ENCODE measurements around the gene WEE1. TPM values are rescaled to one million over a fixed set of nuclear protein-coding genes. Genes with fewer than 3 reads are reported as not detected.
A peak's percentile ranks its signal among the peaks of the same experiment; 100 is the strongest.

The WEE1 gene
- total RNA-seq, 1 experiment from 2014 or later: 67.9 TPM

- Histone ChIP-seq H3K4me3 (ENCODE audit: low read depth in 2 of 2, low read length in 2 of 2) (peak overlapping the region in 1 of 2 experiments; percentile 25; a peak in 1 of 4 replicates), H3K9me3 (ENCODE audit: control insufficient read depth, insufficient read depth, low read depth, low read length) (no peaks in the 10 kb centered on the region), H3K4me1 (ENCODE audit: control insufficient read depth, insufficient read depth, low read length) (peaks cover 43% of the 10 kb centered on the region), H3K27ac (ENCODE audit: low read length) (peak overlapping the region; percentile 3; the same call in 1 of the 2 replicates), H3K27me3 (ENCODE audit: control insufficient read depth, insufficient read depth, low read length) (no peaks in the 10 kb centered on the region), H3K36me3 (ENCODE audit: control insufficient read depth, insufficient read depth, low read length) (no peaks in the 10 kb centered on the region; the same call in 1 of the 2 replicates)
- in situ Hi-C loops (cut with HindIII; ENCODE audit: low pct_unique_long_range_greater_than_20kb, low sequenced_read_pairs) (no loop called here), intact Hi-C loops (cut with micrococcal nuclease; ENCODE audit: unreplicated experiment) (no loop called here)
- BruUV-seq (replicated peaks): no TSS peak
- DNase-seq (ENCODE audit: low read depth, low spot score) (no peak), ATAC-seq (peak; percentile 48)
- TF ChIP-seq, protein P1, sequence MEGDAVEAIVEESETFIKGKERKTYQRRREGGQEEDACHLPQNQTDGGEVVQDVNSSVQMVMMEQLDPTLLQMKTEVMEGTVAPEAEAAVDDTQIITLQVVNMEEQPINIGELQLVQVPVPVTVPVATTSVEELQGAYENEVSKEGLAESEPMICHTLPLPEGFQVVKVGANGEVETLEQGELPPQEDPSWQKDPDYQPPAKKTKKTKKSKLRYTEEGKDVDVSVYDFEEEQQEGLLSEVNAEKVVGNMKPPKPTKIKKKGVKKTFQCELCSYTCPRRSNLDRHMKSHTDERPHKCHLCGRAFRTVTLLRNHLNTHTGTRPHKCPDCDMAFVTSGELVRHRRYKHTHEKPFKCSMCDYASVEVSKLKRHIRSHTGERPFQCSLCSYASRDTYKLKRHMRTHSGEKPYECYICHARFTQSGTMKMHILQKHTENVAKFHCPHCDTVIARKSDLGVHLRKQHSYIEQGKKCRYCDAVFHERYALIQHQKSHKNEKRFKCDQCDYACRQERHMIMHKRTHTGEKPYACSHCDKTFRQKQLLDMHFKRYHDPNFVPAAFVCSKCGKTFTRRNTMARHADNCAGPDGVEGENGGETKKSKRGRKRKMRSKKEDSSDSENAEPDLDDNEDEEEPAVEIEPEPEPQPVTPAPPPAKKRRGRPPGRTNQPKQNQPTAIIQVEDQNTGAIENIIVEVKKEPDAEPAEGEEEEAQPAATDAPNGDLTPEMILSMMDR (IDR thresholded peaks at IDR 0.05): no peak
- TF ChIP-seq TCF7L2 (IDR thresholded peaks at IDR 0.05; ENCODE audit: low read depth, low read length): no peak
- no peak for TF ChIP-seq SIN3A (IDR thresholded peaks at IDR 0.05; ENCODE audit: borderline replicate concordance, insufficient read depth, low read depth, low read length)
- TF ChIP-seq, protein P2, sequence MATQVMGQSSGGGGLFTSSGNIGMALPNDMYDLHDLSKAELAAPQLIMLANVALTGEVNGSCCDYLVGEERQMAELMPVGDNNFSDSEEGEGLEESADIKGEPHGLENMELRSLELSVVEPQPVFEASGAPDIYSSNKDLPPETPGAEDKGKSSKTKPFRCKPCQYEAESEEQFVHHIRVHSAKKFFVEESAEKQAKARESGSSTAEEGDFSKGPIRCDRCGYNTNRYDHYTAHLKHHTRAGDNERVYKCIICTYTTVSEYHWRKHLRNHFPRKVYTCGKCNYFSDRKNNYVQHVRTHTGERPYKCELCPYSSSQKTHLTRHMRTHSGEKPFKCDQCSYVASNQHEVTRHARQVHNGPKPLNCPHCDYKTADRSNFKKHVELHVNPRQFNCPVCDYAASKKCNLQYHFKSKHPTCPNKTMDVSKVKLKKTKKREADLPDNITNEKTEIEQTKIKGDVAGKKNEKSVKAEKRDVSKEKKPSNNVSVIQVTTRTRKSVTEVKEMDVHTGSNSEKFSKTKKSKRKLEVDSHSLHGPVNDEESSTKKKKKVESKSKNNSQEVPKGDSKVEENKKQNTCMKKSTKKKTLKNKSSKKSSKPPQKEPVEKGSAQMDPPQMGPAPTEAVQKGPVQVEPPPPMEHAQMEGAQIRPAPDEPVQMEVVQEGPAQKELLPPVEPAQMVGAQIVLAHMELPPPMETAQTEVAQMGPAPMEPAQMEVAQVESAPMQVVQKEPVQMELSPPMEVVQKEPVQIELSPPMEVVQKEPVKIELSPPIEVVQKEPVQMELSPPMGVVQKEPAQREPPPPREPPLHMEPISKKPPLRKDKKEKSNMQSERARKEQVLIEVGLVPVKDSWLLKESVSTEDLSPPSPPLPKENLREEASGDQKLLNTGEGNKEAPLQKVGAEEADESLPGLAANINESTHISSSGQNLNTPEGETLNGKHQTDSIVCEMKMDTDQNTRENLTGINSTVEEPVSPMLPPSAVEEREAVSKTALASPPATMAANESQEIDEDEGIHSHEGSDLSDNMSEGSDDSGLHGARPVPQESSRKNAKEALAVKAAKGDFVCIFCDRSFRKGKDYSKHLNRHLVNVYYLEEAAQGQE (IDR thresholded peaks at IDR 0.05; ENCODE audit: insufficient read depth in 1 of 2, low read depth in 2 of 2, low read length in 1 of 2): no peak
- no peak for TF ChIP-seq POLR2AphosphoS5 (IDR thresholded peaks at IDR 0.05; ENCODE audit: low read depth, low read length)
- ChIA-PET CTCF (interaction anchor here (0.7 kb wide), 2 partner anchors 23 to 513 kb away, joined by 3 to 7 read pairs; no protein-coding TSS in a partner anchor), POLR2A (interaction anchor here (0.6 to 0.7 kb wide), 3 partner anchors 30 to 1056 kb away, joined by 3 to 8 read pairs (median 5); no protein-coding TSS in a partner anchor)
Observed at GRCh38 chr11:9529334-9529650, 44.2 kb upstream of the WEE1 start.

DNA sequence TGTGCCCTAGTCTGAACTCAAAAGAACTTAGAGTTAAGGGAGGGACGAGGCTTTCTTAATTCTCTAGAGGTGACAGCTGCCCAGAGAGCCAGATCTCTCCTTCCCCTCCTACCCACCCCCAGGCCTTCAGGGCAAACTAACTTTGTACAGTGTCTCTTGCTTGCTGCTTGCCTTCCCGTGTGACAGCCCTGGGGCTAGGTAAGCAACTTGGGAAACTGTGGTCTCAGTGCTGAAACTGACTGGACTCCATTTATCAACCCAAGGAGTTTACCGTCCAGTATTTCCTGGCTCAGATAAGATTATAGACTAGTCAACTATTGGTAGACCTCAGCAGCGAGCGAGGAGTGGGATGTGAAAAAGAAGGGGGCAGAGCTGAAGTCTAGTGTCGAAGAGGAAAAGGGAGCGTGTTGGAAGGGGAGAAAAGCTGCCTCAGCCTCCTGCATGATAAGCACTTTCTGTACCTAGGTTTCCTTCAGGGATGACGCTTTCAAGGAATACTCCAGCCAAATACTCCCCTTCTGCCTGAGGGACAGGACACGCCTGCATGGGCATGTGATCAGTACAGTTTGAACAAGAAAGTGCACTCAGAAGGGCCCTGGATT is 43.3 kb upstream of the WEE1 start:
- H3K36me3 ChIP-seq (ENCODE audit: control insufficient read depth, insufficient read depth, low read length): no peaks in the 10 kb centered on the region; the same call in 1 of the 2 replicates
- no TSS peak for BruUV-seq (replicated peaks)
- no peaks in the 10 kb centered on the region for H3K9me3 ChIP-seq (ENCODE audit: control insufficient read depth, insufficient read depth, low read depth, low read length)
- peaks cover 49% of the 10 kb centered on the region for H3K4me1 ChIP-seq (ENCODE audit: control insufficient read depth, insufficient read depth, low read length)
- ATAC-seq (peak; percentile 22; the same call in 1 of the 2 replicates), DNase-seq (ENCODE audit: low read depth, low spot score) (no peak)
- TF ChIP-seq, protein P2 (IDR thresholded peaks at IDR 0.05; ENCODE audit: insufficient read depth in 1 of 2, low read depth in 2 of 2, low read length in 1 of 2): no peak
- no peak for TF ChIP-seq POLR2AphosphoS5 (IDR thresholded peaks at IDR 0.05; ENCODE audit: low read depth, low read length)
- no peak for TF ChIP-seq SIN3A (IDR thresholded peaks at IDR 0.05; ENCODE audit: borderline replicate concordance, insufficient read depth, low read depth, low read length)
- TF ChIP-seq TCF7L2 (IDR thresholded peaks at IDR 0.05; ENCODE audit: low read depth, low read length): no peak
- TF ChIP-seq, protein P1 (IDR thresholded peaks at IDR 0.05): no peak
- intact Hi-C loops (cut with micrococcal nuclease; ENCODE audit: unreplicated experiment): no loop called here
- H3K27me3 ChIP-seq (ENCODE audit: control insufficient read depth, insufficient read depth, low read length): no peaks in the 10 kb centered on the region
- POLR2A ChIA-PET: interaction anchor here (0.6 kb wide), 2 partner anchors 36 to 44 kb away, joined by 4 to 20 read pairs; no protein-coding TSS in a partner anchor
- CTCF ChIA-PET: interaction anchor here (0.6 to 0.7 kb wide), 2 partner anchors 24 to 301 kb away, joined by 3 to 4 read pairs; no protein-coding TSS in a partner anchor
- peak overlapping the region; percentile 3 for H3K27ac ChIP-seq (ENCODE audit: low read length)
- in situ Hi-C loops (cut with HindIII; ENCODE audit: low pct_unique_long_range_greater_than_20kb, low sequenced_read_pairs): no loop called here
- no peak overlapping the region for H3K4me3 ChIP-seq (ENCODE audit: low read depth in 2 of 2, low read length in 2 of 2)
